HepG2 (cell line): Measurements from ENCODE around the gene CATSPERD. TPM values are rescaled to one million over a fixed set of nuclear protein-coding genes. Genes with fewer than 3 reads are reported as not detected.

ENCODE experiments used
- ARNT2 ChIP-seq: sonication (generic); formaldehyde crosslinking; IDR thresholded peaks from 2 replicates; pipeline ENCODE4 v1.8.0; 2022; ENCODE audit warnings: mild to moderate bottlenecking, low read depth, missing genetic modification reagents, moderate library complexity
- CCDC6 ChIP-seq: sonication (generic); formaldehyde crosslinking; IDR thresholded peaks from 2 replicates; pipeline ENCODE4 v1.8.1; 2022; ENCODE audit warnings: mild to moderate bottlenecking, missing genetic modification reagents, moderate library complexity
- FOXA3 ChIP-seq: IDR thresholded peaks from 2 replicates; pipeline ENCODE4 v1.6.1; 2016; ENCODE audit warnings: missing genetic modification reagents, missing compliant biosample characterization
- GATAD1 ChIP-seq: IDR thresholded peaks from 2 replicates; pipeline ENCODE4 v1.6.1; 2016; ENCODE audit warnings: missing genetic modification reagents, missing compliant biosample characterization
- GATAD2A ChIP-seq: IDR thresholded peaks from 2 replicates; pipeline ENCODE4 v1.6.1; 2016
- IRF2 ChIP-seq: IDR thresholded peaks from 2 replicates; pipeline ENCODE4 v1.6.1; 2018; ENCODE audit warnings: missing genetic modification reagents, missing compliant biosample characterization
- NFKB2 ChIP-seq: sonication (generic); formaldehyde crosslinking; IDR thresholded peaks from 2 replicates; pipeline ENCODE4 v1.4.0; 2020; ENCODE audit warnings: missing genetic modification reagents, borderline replicate concordance
- NR2F6 ChIP-seq, 2 experiments: IDR thresholded peaks; 2 replicates each; pipeline ENCODE4 v1.6.1; 2016; ENCODE audit warnings: antibody characterized with exemption in 1 of 2, mild to moderate bottlenecking in 1 of 2
- PCBP1 ChIP-seq: fragments of 200-400 bp; formaldehyde crosslinking; IDR thresholded peaks from 2 replicates; pipeline ENCODE4 v1.6.1; 2017; ENCODE audit warnings: mild to moderate bottlenecking, low read depth, low read length, borderline replicate concordance
- POGZ ChIP-seq: sonication (generic); formaldehyde crosslinking; IDR thresholded peaks from 2 replicates; pipeline ENCODE4 v1.4.0; 2020; ENCODE audit warnings: mild to moderate bottlenecking, missing genetic modification reagents
- PRMT3 ChIP-seq: sonication (generic); formaldehyde crosslinking; IDR thresholded peaks from 2 replicates; pipeline ENCODE4 v1.8.1; 2022; ENCODE audit warnings: low read depth, mild to moderate bottlenecking, moderate library complexity, missing genetic modification reagents, borderline replicate concordance
- SMC3 ChIP-seq: IDR thresholded peaks from 2 replicates; pipeline ENCODE4 v1.6.1; 2011; ENCODE audit warnings: low read length, improper control_type of control experiment
- ZBTB7B ChIP-seq: sonication (generic); formaldehyde crosslinking; IDR thresholded peaks from 2 replicates; pipeline ENCODE4 v1.4.0; 2020; ENCODE audit warnings: missing genetic modification reagents
- ZNF136 ChIP-seq: sonication (generic); formaldehyde crosslinking; IDR thresholded peaks from 2 replicates; pipeline ENCODE4 v1.8.1; 2022; ENCODE audit warnings: low read depth, mild to moderate bottlenecking, moderate library complexity, missing genetic modification reagents
- ZNF235 ChIP-seq: sonication (generic); formaldehyde crosslinking; IDR thresholded peaks from 2 replicates; pipeline ENCODE4 v1.8.1; 2023; ENCODE audit warnings: mild to moderate bottlenecking, missing genetic modification reagents, borderline replicate concordance
- ZNF263 ChIP-seq: sonication (generic); formaldehyde crosslinking; IDR thresholded peaks from 2 replicates; pipeline ENCODE4 v1.4.0; 2020; ENCODE audit warnings: missing genetic modification reagents
- ZNF274 ChIP-seq: sonication (generic); formaldehyde crosslinking; IDR thresholded peaks from 2 replicates; pipeline ENCODE4 v1.5.1; 2020; ENCODE audit warnings: mild to moderate bottlenecking, missing genetic modification reagents
- ZNF33B ChIP-seq: sonication (generic); formaldehyde crosslinking; IDR thresholded peaks from 2 replicates; pipeline ENCODE4 v1.5.1; 2020; ENCODE audit warnings: mild to moderate bottlenecking, missing genetic modification reagents
- ZNF383 ChIP-seq: sonication (generic); formaldehyde crosslinking; IDR thresholded peaks from 2 replicates; pipeline ENCODE4 v1.4.0; 2020; ENCODE audit warnings: missing genetic modification reagents, mild to moderate bottlenecking, borderline replicate concordance
- ZNF768 ChIP-seq: sonication (generic); formaldehyde crosslinking; IDR thresholded peaks from 2 replicates; pipeline ENCODE4 v1.4.0; 2020; ENCODE audit warnings: missing genetic modification reagents
- ZNF839 ChIP-seq: sonication (generic); formaldehyde crosslinking; IDR thresholded peaks from 2 replicates; pipeline ENCODE4 v1.4.0; 2020; ENCODE audit warnings: missing genetic modification reagents, mild to moderate bottlenecking, borderline replicate concordance
- polyA plus RNA-seq, 8 experiments: library from polyadenylated mRNA; depleted of rRNA in 3 of 8; stranded (reverse) in 7 of 8; unstranded in 1 of 8; fragments of >200 nt; fragmentation: Illumina TruSeq in 4 of 8; extraction: Trizol in 4 of 8; gene quantifications; 2 replicates each; pipeline versions ENCODE4 v1.2.1 to v1.2.3, GENCODE V29; 2011 to 2016; ENCODE audit warnings: low read depth in 4 of 8, missing spikeins in 1 of 8, mixed read lengths in 1 of 8; ENCODE audit not compliant: insufficient read depth in 1 of 8
- total RNA-seq, 5 experiments: library from RNA; depleted of rRNA; stranded (reverse); fragments of >200 nt; fragmentation: Illumina TruSeq; extraction: Trizol; gene quantifications; 2 replicates each; pipeline ENCODE4 v1.2.3, GENCODE V29; 2016; ENCODE audit warnings: low read depth in 1 of 5
- TF ChIP-seq, protein P1 (sequence below): sonication (generic); formaldehyde crosslinking; IDR thresholded peaks from 2 replicates; pipeline ENCODE4 v1.5.1; 2020; ENCODE audit warnings: mild to moderate bottlenecking, missing genetic modification reagents
- TF ChIP-seq, protein P2 (sequence below): sonication (generic); formaldehyde crosslinking; IDR thresholded peaks from 2 replicates; pipeline ENCODE4 v1.4.0; 2020; ENCODE audit warnings: missing genetic modification reagents
- TF ChIP-seq, protein P3 (sequence below): sonication (generic); formaldehyde crosslinking; IDR thresholded peaks from 2 replicates; pipeline ENCODE4 v1.4.0; 2020; ENCODE audit warnings: mild to moderate bottlenecking, missing genetic modification reagents

The CATSPERD gene
- total and polyA plus RNA-seq, 2 of the 13 experiments (the other 11 are each of a cell fraction or from before 2014, with no cell fraction given), result 0.04 TPM; not detected in 1

DNA sequence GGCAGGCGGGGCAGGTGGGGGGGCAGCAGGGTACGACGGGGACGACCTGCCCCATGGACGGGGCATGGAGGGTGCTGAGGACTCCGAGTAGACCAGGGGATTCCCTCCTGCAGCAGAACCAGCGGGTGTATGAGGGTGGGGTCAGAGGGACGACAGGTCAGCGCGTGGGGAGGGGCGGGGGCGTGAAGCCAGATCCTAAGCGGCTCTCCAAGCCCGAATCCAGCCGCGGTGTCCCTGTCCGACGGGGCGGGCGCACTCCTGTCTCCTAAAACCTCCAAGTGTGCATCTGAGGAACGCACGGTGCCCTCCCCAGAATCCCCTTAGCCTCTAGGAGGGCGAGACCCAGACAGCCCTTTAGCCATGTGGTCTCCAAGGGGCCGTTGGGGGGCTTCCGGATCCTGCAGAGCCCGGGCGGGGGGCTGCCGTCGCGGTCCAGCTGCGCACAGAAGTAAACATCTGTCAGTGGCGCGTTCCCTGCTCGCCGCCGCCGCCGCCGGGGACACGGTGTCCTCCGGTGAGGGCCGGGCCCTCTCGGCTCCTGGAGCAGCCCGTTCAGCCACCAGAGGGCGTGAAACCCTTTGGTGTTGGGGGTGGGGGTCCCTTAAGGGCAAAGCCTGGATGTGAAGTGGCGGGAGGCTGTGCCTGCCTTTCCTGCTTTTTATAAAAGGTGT lies 85.2 kb downstream of the CATSPERD start (continued):
- TF ChIP-seq, protein P1, sequence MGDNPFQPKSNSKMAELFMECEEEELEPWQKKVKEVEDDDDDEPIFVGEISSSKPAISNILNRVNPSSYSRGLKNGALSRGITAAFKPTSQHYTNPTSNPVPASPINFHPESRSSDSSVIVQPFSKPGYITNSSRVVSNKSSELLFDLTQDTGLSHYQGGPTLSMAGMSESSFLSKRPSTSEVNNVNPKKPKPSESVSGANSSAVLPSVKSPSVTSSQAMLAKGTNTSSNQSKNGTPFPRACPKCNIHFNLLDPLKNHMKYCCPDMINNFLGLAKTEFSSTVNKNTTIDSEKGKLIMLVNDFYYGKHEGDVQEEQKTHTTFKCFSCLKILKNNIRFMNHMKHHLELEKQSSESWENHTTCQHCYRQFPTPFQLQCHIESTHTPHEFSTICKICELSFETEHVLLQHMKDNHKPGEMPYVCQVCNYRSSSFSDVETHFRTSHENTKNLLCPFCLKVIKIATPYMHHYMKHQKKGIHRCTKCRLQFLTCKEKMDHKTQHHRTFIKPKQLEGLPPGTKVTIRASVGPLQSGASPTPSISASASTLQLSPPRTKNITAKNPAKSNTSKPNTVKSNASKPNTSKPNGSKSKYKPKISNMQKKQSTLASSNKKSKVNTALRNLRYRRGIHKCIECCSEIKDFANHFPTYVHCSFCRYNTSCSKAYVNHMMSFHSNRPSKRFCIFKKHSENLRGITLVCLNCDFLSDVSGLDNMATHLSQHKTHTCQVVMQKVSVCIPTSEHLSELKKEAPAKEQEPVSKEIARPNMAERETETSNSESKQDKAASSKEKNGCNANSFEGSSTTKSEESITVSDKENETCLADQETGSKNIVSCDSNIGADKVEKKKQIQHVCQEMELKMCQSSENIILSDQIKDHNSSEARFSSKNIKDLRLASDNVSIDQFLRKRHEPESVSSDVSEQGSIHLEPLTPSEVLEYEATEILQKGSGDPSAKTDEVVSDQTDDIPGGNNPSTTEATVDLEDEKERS (CRISPR knock-in tag), result peak; percentile 73; the same call in 1 of the 2 replicates
- 0 out of 2 replicates have a peak, but pooled peaks have one; percentile 46 for TF ChIP-seq ZNF263 (CRISPR knock-in tag)
- TF ChIP-seq ZNF383, result no peak
- TF ChIP-seq ZNF839 (CRISPR knock-in tag), result no peak
- no peak for TF ChIP-seq PCBP1
- TF ChIP-seq ZNF136, result peak; percentile 29; the same call in 1 of the 2 replicates
- TF ChIP-seq, protein P2, sequence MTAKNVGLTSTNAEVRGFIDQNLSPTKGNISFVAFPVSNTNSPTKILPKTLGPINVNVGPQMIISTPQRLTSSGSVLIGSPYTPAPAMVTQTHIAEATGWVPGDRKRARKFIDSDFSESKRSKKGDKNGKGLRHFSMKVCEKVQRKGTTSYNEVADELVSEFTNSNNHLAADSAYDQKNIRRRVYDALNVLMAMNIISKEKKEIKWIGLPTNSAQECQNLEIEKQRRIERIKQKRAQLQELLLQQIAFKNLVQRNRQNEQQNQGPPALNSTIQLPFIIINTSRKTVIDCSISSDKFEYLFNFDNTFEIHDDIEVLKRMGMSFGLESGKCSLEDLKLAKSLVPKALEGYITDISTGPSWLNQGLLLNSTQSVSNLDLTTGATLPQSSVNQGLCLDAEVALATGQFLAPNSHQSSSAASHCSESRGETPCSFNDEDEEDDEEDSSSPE (CRISPR knock-in tag), result 0 out of 2 replicates have a peak, but pooled peaks have one; percentile 46
- peak; percentile 30; the same call in 1 of the 2 replicates for TF ChIP-seq NR2F6 (IDR thresholded peaks at IDR 0.05)
- TF ChIP-seq NR2F6 (CRISPR knock-in tag; IDR thresholded peaks at IDR 0.05), result no peak
- peak; percentile 48 for TF ChIP-seq FOXA3
- TF ChIP-seq ZNF274 (CRISPR knock-in tag), result 0 out of 2 replicates have a peak, but pooled peaks have one; percentile 38
- TF ChIP-seq ARNT2 (CRISPR knock-in tag), result peak; percentile 75; the same call in 1 of the 2 replicates
- peak; percentile 82; the same call in 1 of the 2 replicates for TF ChIP-seq ZBTB7B (CRISPR knock-in tag)
- peak; percentile 58 for TF ChIP-seq SMC3
- TF ChIP-seq ZNF235 (CRISPR knock-in tag), result peak; percentile 67; the same call in 1 of the 2 replicates
- no peak for TF ChIP-seq PRMT3 (CRISPR knock-in tag)
- peak; percentile 59; the same call in 1 of the 2 replicates for TF ChIP-seq NFKB2 (CRISPR knock-in tag)
- TF ChIP-seq POGZ, result peak; percentile 35; the same call in 1 of the 2 replicates
- no peak for TF ChIP-seq GATAD1 (CRISPR knock-in tag)
- 0 out of 2 replicates have a peak, but pooled peaks have one; percentile 44 for TF ChIP-seq ZNF33B (CRISPR knock-in tag)
- TF ChIP-seq, protein P3, sequence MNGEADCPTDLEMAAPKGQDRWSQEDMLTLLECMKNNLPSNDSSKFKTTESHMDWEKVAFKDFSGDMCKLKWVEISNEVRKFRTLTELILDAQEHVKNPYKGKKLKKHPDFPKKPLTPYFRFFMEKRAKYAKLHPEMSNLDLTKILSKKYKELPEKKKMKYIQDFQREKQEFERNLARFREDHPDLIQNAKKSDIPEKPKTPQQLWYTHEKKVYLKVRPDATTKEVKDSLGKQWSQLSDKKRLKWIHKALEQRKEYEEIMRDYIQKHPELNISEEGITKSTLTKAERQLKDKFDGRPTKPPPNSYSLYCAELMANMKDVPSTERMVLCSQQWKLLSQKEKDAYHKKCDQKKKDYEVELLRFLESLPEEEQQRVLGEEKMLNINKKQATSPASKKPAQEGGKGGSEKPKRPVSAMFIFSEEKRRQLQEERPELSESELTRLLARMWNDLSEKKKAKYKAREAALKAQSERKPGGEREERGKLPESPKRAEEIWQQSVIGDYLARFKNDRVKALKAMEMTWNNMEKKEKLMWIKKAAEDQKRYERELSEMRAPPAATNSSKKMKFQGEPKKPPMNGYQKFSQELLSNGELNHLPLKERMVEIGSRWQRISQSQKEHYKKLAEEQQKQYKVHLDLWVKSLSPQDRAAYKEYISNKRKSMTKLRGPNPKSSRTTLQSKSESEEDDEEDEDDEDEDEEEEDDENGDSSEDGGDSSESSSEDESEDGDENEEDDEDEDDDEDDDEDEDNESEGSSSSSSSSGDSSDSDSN (CRISPR knock-in tag), result peak; percentile 60; the same call in 1 of the 2 replicates
- peak; percentile 74 for TF ChIP-seq GATAD2A (CRISPR knock-in tag)
- TF ChIP-seq ZNF768, result peak; percentile 50; the same call in 1 of the 2 replicates
- peak; percentile 41; the same call in 1 of the 2 replicates for TF ChIP-seq IRF2
- TF ChIP-seq CCDC6, result 0 out of 2 replicates have a peak, but pooled peaks have one; percentile 38
